ENCODE data around the gene FLT1.

GRCh38 chr13:28533441-28534166 lies 38.7 kb upstream of the FLT1 start:
- TF ChIP-seq CTCF (IDR thresholded peaks at IDR 0.05) (no peak), POLR2A (IDR thresholded peaks at IDR 0.05) (no peak)

Data from breast epithelium (tissue), 3 donors.